B cell (primary cell): Measurements from ENCODE around the gene TENM4. TPM values are rescaled to one million over a fixed set of nuclear protein-coding genes. Genes with fewer than 3 reads are reported as not detected.

Experiments used
- ATAC-seq: fragments of 200-7000 bp; cut with Tn5 transposase; one replicate; pipeline ENCODE4 v1.10.0; 2021; ENCODE audit warnings: low read depth, mild to moderate bottlenecking, moderate number of reproducible peaks, moderate library complexity
- CTCF ChIA-PET: fragments of 350-600 bp; sonication (Branson Sonifier 250); formaldehyde crosslinking; loops from one replicate; lab custom pipeline; 2021; ENCODE audit warnings: antibody characterized with exemption, inconsistent platforms; lab: Charles Lee
- POLR2A ChIA-PET: fragments of 350-600 bp; sonication (Branson Sonifier 250); formaldehyde crosslinking; loops from one replicate; lab custom pipeline; 2021; ENCODE audit warnings: antibody characterized with exemption; lab: Charles Lee
- DNase-seq: peaks from one replicate; pipeline ENCODE4 v3.0.0; 2013
- H2AFZ ChIP-seq: 2 replicates; pipeline ENCODE4 v1.6.1; 2012; ENCODE audit warnings: mild to moderate bottlenecking, low read depth, low read length; ENCODE audit not compliant: insufficient read depth, poor library complexity, severe bottlenecking
- H3K27ac ChIP-seq, 2 donors: 1 replicate in 1 of 2; 2 replicates in 1 of 2; pipeline ENCODE4 v1.5.1; 2012 to 2013; ENCODE audit warnings: low read length in 2 of 2, mild to moderate bottlenecking in 2 of 2, moderate library complexity in 1 of 2
- H3K27me3 ChIP-seq, 4 experiments: fragments of 200-600 bp in 1 of 4; sonication (generic) in 1 of 4; replicated peaks in 1 of 4; 1 replicate in 2 of 4; 2 replicates in 2 of 4; pipeline versions ENCODE4 v1.6.1 to v1.7.0; 2013 to 2016; ENCODE audit warnings: low read length in 3 of 4, mild to moderate bottlenecking in 2 of 4, mixed read lengths in 1 of 4, moderate library complexity in 1 of 4; ENCODE audit not compliant: insufficient read depth in 4 of 4, control insufficient read depth in 3 of 4; ENCODE audit errors: control extremely low read depth in 1 of 4
- H3K36me3 ChIP-seq, 2 experiments: replicated peaks in 1 of 2; 1 replicate in 1 of 2; 2 replicates in 1 of 2; pipeline versions ENCODE4 v1.6.1 to v1.7.1; 2013; ENCODE audit warnings: low read length in 1 of 2; ENCODE audit not compliant: insufficient read depth in 2 of 2, control insufficient read depth in 1 of 2; ENCODE audit errors: control extremely low read depth in 1 of 2, extremely low read depth in 1 of 2
- H3K4me1 ChIP-seq, 2 donors: fragments of 200-600 bp in 1 of 2; sonication (generic) in 1 of 2; 1 replicate in 1 of 2; 2 replicates in 1 of 2; pipeline versions ENCODE4 v1.5.1 to v1.6.1; 2013 to 2017; ENCODE audit warnings: low read length in 2 of 2; ENCODE audit not compliant: control insufficient read depth in 2 of 2, insufficient read depth in 2 of 2
- H3K4me2 ChIP-seq: replicated peaks from 2 replicates; pipeline ENCODE3; 2012; ENCODE audit warnings: mild to moderate bottlenecking, low read depth, low read length; ENCODE audit not compliant: poor library complexity, severe bottlenecking
- H3K4me3 ChIP-seq, 5 experiments: fragments of 200-600 bp in 1 of 5; sonication (generic) in 1 of 5; 1 replicate in 3 of 5; 2 replicates in 2 of 5; pipeline versions ENCODE4 v1.5.1 to v1.7.0; 2011 to 2016; ENCODE audit warnings: low read length in 4 of 5, mild to moderate bottlenecking in 4 of 5, low read depth in 2 of 5, control low read depth in 1 of 5, moderate library complexity in 1 of 5; ENCODE audit not compliant: insufficient read depth in 1 of 5; ENCODE audit errors: control extremely low read depth in 1 of 5, extremely low read depth in 1 of 5
- H3K79me2 ChIP-seq: fragments of 200-600 bp; sonication (generic); one replicate; pipeline ENCODE4 v1.6.0; 2016; ENCODE audit warnings: low read length; ENCODE audit not compliant: control insufficient read depth, insufficient read depth
- H3K9ac ChIP-seq: fragments of 200-600 bp; sonication (generic); 2 replicates; pipeline ENCODE4 v1.6.1; 2017; ENCODE audit warnings: mild to moderate bottlenecking, low read length, moderate library complexity
- H3K9me3 ChIP-seq, 3 donors: one replicate each; pipeline versions ENCODE4 v1.6.1 to v1.7.1; 2013; ENCODE audit warnings: low read length in 2 of 3; ENCODE audit not compliant: control insufficient read depth in 2 of 3, insufficient read depth in 1 of 3; ENCODE audit errors: control extremely low read depth in 1 of 3
- H4K20me1 ChIP-seq: 2 replicates; pipeline ENCODE4 v1.6.0; 2012; ENCODE audit warnings: mild to moderate bottlenecking, low read length; ENCODE audit not compliant: insufficient read depth, control insufficient read depth, poor library complexity, severe bottlenecking
- H3K27ac Mint-ChIP-seq: one replicate; pipeline ENCODE4 v1.8.0; 2021; ENCODE audit warnings: mixed read lengths
- H3K27me3 Mint-ChIP-seq: one replicate; pipeline ENCODE4 v1.8.0; 2021; ENCODE audit warnings: mixed read lengths
- H3K4me1 Mint-ChIP-seq: one replicate; pipeline ENCODE4 v1.8.0; 2021; ENCODE audit warnings: mixed read lengths
- H3K4me3 Mint-ChIP-seq: one replicate; pipeline ENCODE4 v1.8.0; 2021; ENCODE audit warnings: mixed read lengths
- H3K9me3 Mint-ChIP-seq: one replicate; pipeline ENCODE4 v1.8.0; 2022; ENCODE audit warnings: mixed read lengths; ENCODE audit not compliant: insufficient read depth
- CTCF ChIP-seq: fragments of 200-600 bp; IDR thresholded peaks from one replicate; pipeline ENCODE4 v1.8.0; 2022; ENCODE audit warnings: antibody characterized with exemption, mild to moderate bottlenecking
- EZH2 ChIP-seq: IDR thresholded peaks from 2 replicates; pipeline ENCODE4 v1.6.1; 2012; ENCODE audit warnings: borderline replicate concordance, low read depth, mild to moderate bottlenecking, moderate library complexity, low read length; ENCODE audit not compliant: insufficient read depth, poor library complexity, severe bottlenecking
- WGBS: methylation state at CpG from one replicate; pipeline ENCODE4 v1.1.5; 2013; ENCODE audit warnings: missing lambda C conversion rate; ENCODE audit not compliant: insufficient coverage; 5-methylcytosine and 5-hydroxymethylcytosine counted together
- intact Hi-C: fragments of 100-400 bp; cut with micrococcal nuclease; formaldehyde crosslinking; loops from one replicate; pipeline ENCODE4 v1.10.0; 2022
- polyA plus RNA-seq: library from polyadenylated mRNA; depleted of rRNA; stranded (reverse); fragments of >200 nt; gene quantifications from 2 replicates; pipeline ENCODE4 v1.2.3, GENCODE V29; 2012
- total RNA-seq, 2 donors: library from RNA; stranded (reverse); fragments of 120-200 nt in 1 of 2; gene quantifications; 1 replicate in 1 of 2; 2 replicates in 1 of 2; pipeline versions ENCODE4 v1.2.3 to v1.2.4, GENCODE V29; 2013 to 2022

TENM4 gene
- total and polyA plus RNA-seq, 2 donors (not counting 1 experiment from before 2014, with no cell fraction given): 0.09 to 5.7 TPM

DNA sequence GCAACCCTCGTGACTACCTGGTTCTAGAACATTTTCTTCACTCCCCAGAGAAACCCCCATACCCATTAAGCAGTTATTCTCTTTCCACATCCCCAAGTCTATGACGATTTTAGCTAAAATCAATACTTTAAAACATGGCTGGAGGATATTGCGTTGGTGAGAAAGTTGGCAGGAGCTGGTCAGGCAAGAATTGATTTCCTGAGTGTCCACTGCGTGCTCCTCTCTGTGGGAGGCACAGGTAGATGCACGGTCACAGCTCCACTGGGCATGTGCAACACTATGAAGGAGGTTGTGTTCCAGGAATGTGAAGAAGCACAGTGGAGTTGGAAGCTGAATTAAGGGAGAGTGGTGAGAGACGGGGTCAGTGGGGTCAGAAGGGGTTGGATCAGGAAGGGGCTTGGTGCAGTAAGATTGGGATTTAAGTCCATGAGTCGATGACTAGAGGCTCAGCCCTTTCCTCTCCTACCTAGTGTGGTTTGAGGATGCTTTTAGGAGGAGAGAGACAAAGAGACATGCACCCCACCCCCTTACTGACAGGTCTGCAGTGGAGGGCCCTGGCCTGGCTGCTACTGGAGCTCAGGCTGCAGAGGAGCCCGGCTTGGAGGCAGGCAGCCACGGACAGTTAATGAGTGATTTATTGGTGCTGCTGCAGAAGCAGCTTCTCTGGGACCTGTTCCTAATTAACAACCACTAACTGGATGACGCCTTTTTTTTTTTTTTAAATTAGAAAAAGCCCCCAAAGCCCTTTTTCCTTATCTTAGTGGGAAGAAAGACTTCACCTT, 395.6 kb downstream of the TENM4 start:
- Histone ChIP-seq H3K27ac (no peak overlapping the region), H3K9ac (no peak overlapping the region), H3K4me3 (no peak overlapping the region), H2AFZ (no peak overlapping the region), H4K20me1 (no peaks in the 10 kb centered on the region), H3K4me1 (no peaks in the 10 kb centered on the region), H3K36me3 (no peaks in the 10 kb centered on the region), H3K27me3 (peaks cover 0 to 3% (median 0%) of the 10 kb centered on the region in 4 experiments), H3K9me3 (peaks cover 0 to 3% (median 0%) of the 10 kb centered on the region in 3 donors), H3K79me2 (no peaks in the 10 kb centered on the region), H3K4me2 (no peak overlapping the region)
- Mint-ChIP-seq H3K9me3 (no peaks in the 10 kb centered on the region), H3K27ac (no peak overlapping the region), H3K4me3 (no peak overlapping the region), H3K27me3 (peaks cover 17% of the 10 kb centered on the region), H3K4me1 (no peaks in the 10 kb centered on the region)
- ATAC-seq (no peak), DNase-seq (no peak)
- TF ChIP-seq CTCF (no peak), EZH2 (no peak)
- POLR2A ChIA-PET: no interaction called here
- 79% methylated on average over 4 of the region's 10 CpGs for WGBS
- intact Hi-C loops: no loop called here
- CTCF ChIA-PET: no interaction called here

- Histone ChIP-seq H3K4me1 (no peaks in the 10 kb centered on the region), H3K9ac (no peak overlapping the region), H3K79me2 (no peaks in the 10 kb centered on the region), H3K36me3 (no peaks in the 10 kb centered on the region), H3K9me3 (peaks cover 0 to 3% (median 0%) of the 10 kb centered on the region in 3 donors), H4K20me1 (no peaks in the 10 kb centered on the region), H2AFZ (no peak overlapping the region), H3K27me3 (peaks cover 0 to 3% (median 0%) of the 10 kb centered on the region in 4 experiments), H3K4me3 (no peak overlapping the region), H3K27ac (no peak overlapping the region), H3K4me2 (no peak overlapping the region)
- no peaks in the 10 kb centered on the region for H3K4me1 Mint-ChIP-seq
- H3K27ac Mint-ChIP-seq: no peak overlapping the region
- no peaks in the 10 kb centered on the region for H3K9me3 Mint-ChIP-seq
- ChIA-PET CTCF (no interaction called here), POLR2A (no interaction called here)
- WGBS: 94% methylated on average over 2 of the region's 2 CpGs
- intact Hi-C loops: no loop called here
- DNase-seq: no peak
- no peak overlapping the region for H3K4me3 Mint-ChIP-seq
- no peak for TF ChIP-seq EZH2
- no peak for TF ChIP-seq CTCF
- peaks cover 9% of the 10 kb centered on the region for H3K27me3 Mint-ChIP-seq
- no peak for ATAC-seq
These were observed 396.6 kb downstream of the TENM4 start for GRCh38 chr11:79044201-79044600.
